Loucy (cell line): ENCODE data around the gene ACVR2A.

Experiments used
- H2AFZ ChIP-seq: fragments of 200-600 bp; sonication (generic); 2 replicates; pipeline ENCODE4 v1.6.0; 2016; ENCODE audit warnings: antibody characterized with exemption, mild to moderate bottlenecking, low read length, moderate library complexity
- H3F3A ChIP-seq: fragments of 200-600 bp; 2 replicates; pipeline ENCODE4 v1.6.0; 2016; ENCODE audit warnings: antibody characterized with exemption, low read depth, mild to moderate bottlenecking
- H3K27me3 ChIP-seq: fragments of 200-600 bp; sonication (generic); 2 replicates; pipeline ENCODE4 v1.6.1; 2014; ENCODE audit warnings: low read length, mild to moderate bottlenecking; ENCODE audit not compliant: insufficient read depth, poor library complexity, severe bottlenecking
- H3K36me3 ChIP-seq: fragments of 200-600 bp; sonication (generic); 2 replicates; pipeline ENCODE4 v1.6.1; 2016; ENCODE audit warnings: low read length; ENCODE audit not compliant: insufficient read depth
- H3K4me1 ChIP-seq: fragments of 200-600 bp; sonication (generic); 2 replicates; pipeline ENCODE4 v1.5.1; 2014; ENCODE audit warnings: low read length, mild to moderate bottlenecking; ENCODE audit not compliant: insufficient read depth, poor library complexity, severe bottlenecking
- H3K4me2 ChIP-seq: fragments of 200-600 bp; sonication (generic); 2 replicates; pipeline ENCODE4 v1.6.0; 2014; ENCODE audit warnings: antibody characterized with exemption, low read length, low read depth, mild to moderate bottlenecking; ENCODE audit not compliant: poor library complexity, severe bottlenecking
- H3K4me3 ChIP-seq: fragments of 200-600 bp; sonication (generic); 2 replicates; pipeline ENCODE4 v1.5.1; 2014; ENCODE audit warnings: low read length, mild to moderate bottlenecking, mixed read lengths; ENCODE audit not compliant: poor library complexity, severe bottlenecking
- H3K79me2 ChIP-seq: fragments of 200-600 bp; sonication (generic); 2 replicates; pipeline ENCODE4 v1.6.1; 2014; ENCODE audit warnings: low read length; ENCODE audit not compliant: insufficient read depth
- H3K9ac ChIP-seq: fragments of 200-600 bp; sonication (generic); 2 replicates; pipeline ENCODE4 v1.6.0; 2014; ENCODE audit warnings: mild to moderate bottlenecking, low read depth, low read length, moderate library complexity; ENCODE audit not compliant: poor library complexity, severe bottlenecking
- H3K9me2 ChIP-seq: fragments of 200-600 bp; sonication (generic); replicated peaks from 2 replicates; pipeline ENCODE4 v1.6.1; 2016; ENCODE audit warnings: low read depth, low read length, mixed read lengths
- H3K9me3 ChIP-seq: fragments of 200-600 bp; sonication (generic); 2 replicates; pipeline ENCODE4 v1.6.1; 2014; ENCODE audit warnings: mild to moderate bottlenecking, antibody characterized with exemption, low read length, low read depth; ENCODE audit not compliant: insufficient read depth
- H4K20me1 ChIP-seq: fragments of 200-600 bp; sonication (generic); 2 replicates; pipeline ENCODE4 v1.6.0; 2014; ENCODE audit warnings: antibody characterized with exemption, low read length, mild to moderate bottlenecking; ENCODE audit not compliant: insufficient read depth, poor library complexity, severe bottlenecking
- CTCF ChIP-seq: fragments of 200-600 bp; sonication (generic); conservative IDR thresholded peaks from 2 replicates; pipeline ENCODE4 v1.5.1; 2014; ENCODE audit warnings: mild to moderate bottlenecking, antibody characterized with exemption, low read length
- EZH2phosphoT487 ChIP-seq: fragments of 200-600 bp; IDR thresholded peaks from 2 replicates; pipeline ENCODE4 v1.6.1; 2018; ENCODE audit warnings: antibody characterized with exemption, mild to moderate bottlenecking, moderate library complexity, borderline replicate concordance

Gene ACVR2A

GRCh38 chr2:147924647-147925046, 79.8 kb downstream of the ACVR2A start:
- no peaks in the 10 kb centered on the region for H3K36me3 ChIP-seq
- no peak overlapping the region for H3K4me2 ChIP-seq
- no peaks in the 10 kb centered on the region for H3K9me3 ChIP-seq
- H2AFZ ChIP-seq: no peak overlapping the region
- no peaks in the 10 kb centered on the region for H3K27me3 ChIP-seq
- no peak overlapping the region for H3K4me3 ChIP-seq
- H3K79me2 ChIP-seq: no peaks in the 10 kb centered on the region
- TF ChIP-seq CTCF: no peak
- no peak for TF ChIP-seq EZH2phosphoT487
- H4K20me1 ChIP-seq: no peaks in the 10 kb centered on the region
- H3K9me2 ChIP-seq: no peaks in the 10 kb centered on the region
- H3F3A ChIP-seq: no peaks in the 10 kb centered on the region
- H3K4me1 ChIP-seq: peaks cover 8% of the 10 kb centered on the region
- H3K9ac ChIP-seq: no peak overlapping the region

GRCh38 chr2:147925886-147926285, 81.1 kb downstream of the ACVR2A start:
- Histone ChIP-seq H3K27me3 (no peaks in the 10 kb centered on the region), H3K4me1 (peaks cover 8% of the 10 kb centered on the region)
- TF ChIP-seq CTCF (no peak), EZH2phosphoT487 (no peak)

GRCh38 chr2:147927053-147927588, 82.3 kb downstream of the ACVR2A start:
- Histone ChIP-seq H3F3A (no peaks in the 10 kb centered on the region), H3K79me2 (no peaks in the 10 kb centered on the region), H3K9ac (no peak overlapping the region), H3K9me3 (no peaks in the 10 kb centered on the region), H2AFZ (no peak overlapping the region), H3K27me3 (no peaks in the 10 kb centered on the region), H3K4me3 (no peak overlapping the region), H3K4me1 (peaks cover 8% of the 10 kb centered on the region), H3K4me2 (no peak overlapping the region), H3K36me3 (no peaks in the 10 kb centered on the region), H3K9me2 (no peaks in the 10 kb centered on the region), H4K20me1 (no peaks in the 10 kb centered on the region)
- TF ChIP-seq CTCF: no peak
- no peak for TF ChIP-seq EZH2phosphoT487

More at GRCh38 chr2:147925886-147926285, 81.1 kb downstream of the ACVR2A start:
- H4K20me1 ChIP-seq: no peaks in the 10 kb centered on the region
- no peak overlapping the region for H3K9ac ChIP-seq
- H3F3A ChIP-seq: no peaks in the 10 kb centered on the region
- H3K4me2 ChIP-seq: no peak overlapping the region
- H2AFZ ChIP-seq: no peak overlapping the region; the same call in 1 of the 2 replicates
- H3K9me3 ChIP-seq: no peaks in the 10 kb centered on the region
- no peaks in the 10 kb centered on the region for H3K36me3 ChIP-seq
- no peaks in the 10 kb centered on the region for H3K9me2 ChIP-seq
- H3K4me3 ChIP-seq: no peak overlapping the region
- H3K79me2 ChIP-seq: no peaks in the 10 kb centered on the region
